Nephron progenitor cell (in vitro differentiated cells): ENCODE results near the gene SERPINE1.
"Not testable (repeated sequence)": the region's sequence is repeated elsewhere in the genome, so short reads cannot be mapped to it uniquely, and the experiment has no call there.

Source experiments
- DNase-seq: peaks from one replicate; pipeline ENCODE4 v3.0.0; 2021
- H3K27ac Mint-ChIP-seq: 2 replicates; pipeline ENCODE4 v1.8.0; 2021; ENCODE audit warnings: mild to moderate bottlenecking, moderate library complexity, mixed read lengths
- H3K27me3 Mint-ChIP-seq: 2 replicates; pipeline ENCODE4 v1.8.0; 2021; ENCODE audit warnings: mild to moderate bottlenecking, low read depth, mixed read lengths; ENCODE audit not compliant: poor library complexity
- H3K36me3 Mint-ChIP-seq: 2 replicates; pipeline ENCODE4 v1.8.0; 2021; ENCODE audit warnings: low read depth, mixed read lengths
- H3K4me1 Mint-ChIP-seq: 2 replicates; pipeline ENCODE4 v1.8.0; 2021; ENCODE audit warnings: mixed read lengths
- H3K4me3 Mint-ChIP-seq: 2 replicates; pipeline ENCODE4 v1.8.0; 2021; ENCODE audit warnings: mild to moderate bottlenecking, moderate library complexity, mixed read lengths
- H3K9me3 Mint-ChIP-seq: 2 replicates; pipeline ENCODE4 v1.8.0; 2021; ENCODE audit warnings: mild to moderate bottlenecking, moderate library complexity, mixed read lengths
- CTCF ChIP-seq: fragments of 200-600 bp; sonication (generic); IDR thresholded peaks from 2 replicates; pipeline ENCODE4 v1.5.0; 2021; ENCODE audit warnings: antibody characterized with exemption

Gene SERPINE1

GRCh38 chr7:101099969-101100781 lies 26.7 kb upstream of the SERPINE1 start:
- H3K27ac Mint-ChIP-seq, result no peak overlapping the region
- no peaks in the 10 kb centered on the region for H3K36me3 Mint-ChIP-seq
- peaks cover 27% of the 10 kb centered on the region for H3K4me1 Mint-ChIP-seq
- peak; percentile 46 for DNase-seq
- peaks cover 17% of the 10 kb centered on the region for H3K27me3 Mint-ChIP-seq
- no peak for TF ChIP-seq CTCF
- no peak overlapping the region for H3K4me3 Mint-ChIP-seq
- no peaks in the 10 kb centered on the region for H3K9me3 Mint-ChIP-seq

DNA sequence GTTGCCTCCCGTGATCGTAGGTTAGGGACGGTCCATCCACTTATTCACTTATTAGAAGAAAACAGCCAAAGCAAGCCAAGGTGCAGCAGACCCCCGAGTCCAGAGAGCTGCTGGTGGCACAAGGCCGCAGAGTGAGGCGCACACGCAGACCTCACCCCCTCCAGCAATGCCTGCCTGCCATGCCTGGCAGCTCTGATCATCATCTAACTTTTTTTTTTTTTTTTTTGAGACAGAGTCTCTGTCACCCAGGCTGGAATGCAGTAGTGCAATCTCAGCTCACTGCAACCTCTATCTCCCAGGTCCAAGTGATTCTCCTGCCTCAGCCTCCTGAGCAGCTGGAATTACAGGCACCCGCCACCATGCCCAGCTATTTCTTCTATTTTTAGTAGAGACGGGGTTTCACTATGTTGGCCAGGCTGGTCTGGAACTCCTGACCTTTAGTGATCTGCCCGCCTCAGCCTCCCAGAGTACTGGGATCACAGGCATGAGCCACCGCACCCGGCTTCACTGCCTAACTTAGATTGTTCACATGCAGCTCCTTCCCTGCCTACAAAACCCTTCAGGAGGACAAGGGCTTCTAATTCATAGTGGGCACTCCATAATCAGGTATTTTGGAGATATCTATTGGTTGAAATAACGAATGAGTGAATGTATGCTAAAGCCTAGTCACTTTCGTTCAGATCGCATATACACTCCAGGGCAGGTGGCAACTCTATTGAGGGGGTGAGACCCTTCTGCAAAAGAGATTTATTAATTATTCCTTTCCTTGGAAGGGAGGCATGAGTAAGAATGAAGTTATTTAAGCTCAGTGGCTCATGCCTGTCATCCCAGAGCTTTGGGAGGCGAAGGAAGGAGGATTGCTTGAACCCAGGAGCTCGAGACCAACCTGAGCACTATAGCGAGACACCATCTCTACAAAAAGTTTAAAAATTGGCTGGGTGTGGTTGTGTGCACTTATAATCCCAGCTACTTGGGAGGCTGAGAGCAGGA lies 25.8 kb upstream of the SERPINE1 start:
- Mint-ChIP-seq H3K4me1 (peaks cover 27% of the 10 kb centered on the region), H3K27ac (no peak overlapping the region), H3K36me3 (no peaks in the 10 kb centered on the region), H3K9me3 (no peaks in the 10 kb centered on the region), H3K4me3 (no peak overlapping the region), H3K27me3 (peaks cover 17% of the 10 kb centered on the region)
- no peak for TF ChIP-seq CTCF
- DNase-seq, result no peak

- peaks cover 27% of the 10 kb centered on the region for H3K4me1 Mint-ChIP-seq
- no peak for DNase-seq
- H3K36me3 Mint-ChIP-seq, result no peaks in the 10 kb centered on the region
- H3K4me3 Mint-ChIP-seq, result no peak overlapping the region
- H3K9me3 Mint-ChIP-seq, result no peaks in the 10 kb centered on the region
- no peak for TF ChIP-seq CTCF
- H3K27ac Mint-ChIP-seq, result no peak overlapping the region
- H3K27me3 Mint-ChIP-seq, result peaks cover 17% of the 10 kb centered on the region
Observed at GRCh38 chr7:101102026-101102425, 24.9 kb upstream of the SERPINE1 start.

DNA sequence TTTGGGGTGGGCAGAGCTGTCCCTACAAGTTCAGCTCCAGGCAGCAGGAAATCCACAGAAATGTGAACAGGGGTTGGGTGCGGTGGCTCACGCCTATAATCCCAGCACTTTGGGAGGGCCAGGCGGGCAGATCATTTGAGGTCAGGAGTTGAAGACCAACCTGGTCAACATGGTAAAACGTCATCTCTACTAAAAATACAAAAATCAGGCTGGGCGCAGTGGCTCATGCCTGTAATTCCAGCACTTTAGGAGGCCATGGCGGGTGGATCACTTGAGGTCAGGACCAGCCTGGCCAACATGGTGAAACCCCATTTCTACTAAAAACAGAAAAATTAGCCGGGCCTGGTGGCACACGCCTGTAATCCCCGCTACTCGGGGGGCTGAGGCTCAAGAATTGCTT lies 23.2 kb upstream of the SERPINE1 start:
- not testable (repeated sequence) for H3K9me3 Mint-ChIP-seq, DNase-seq, H3K4me3 Mint-ChIP-seq, H3K36me3 Mint-ChIP-seq, H3K27ac Mint-ChIP-seq
- Mint-ChIP-seq H3K27me3 (peaks cover 17% of the 10 kb centered on the region), H3K4me1 (peaks cover 36% of the 10 kb centered on the region)

DNA sequence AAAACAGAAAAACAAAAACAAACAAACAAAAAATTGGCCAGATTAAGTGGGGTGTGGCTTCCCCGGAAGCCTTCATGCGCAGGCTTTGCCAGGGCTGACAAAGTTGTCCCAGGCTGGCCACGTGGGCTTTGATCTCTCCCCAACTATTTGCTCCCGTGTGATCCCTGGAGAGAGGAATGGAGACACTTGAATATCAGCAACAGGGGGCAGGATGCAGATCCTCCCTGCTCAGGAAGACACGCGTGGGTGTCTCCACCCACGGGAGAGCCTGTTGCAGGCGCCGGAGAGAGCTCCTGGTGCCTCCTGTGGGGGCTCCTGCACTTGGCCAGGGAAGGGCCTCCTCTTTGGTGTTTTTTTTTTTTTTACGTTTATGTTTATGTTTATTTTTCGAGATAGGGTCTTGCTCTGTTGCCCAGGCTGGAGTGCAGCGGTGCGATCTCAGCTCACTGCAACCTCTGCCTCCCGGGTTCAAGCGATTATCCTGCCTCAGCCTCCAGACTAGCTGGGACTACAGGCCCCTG lies 22.7 kb upstream of the SERPINE1 start:
- Mint-ChIP-seq H3K27me3 (peaks cover 17% of the 10 kb centered on the region), H3K9me3 (no peaks in the 10 kb centered on the region), H3K27ac (no peak overlapping the region), H3K4me1 (peaks cover 37% of the 10 kb centered on the region), H3K4me3 (no peak overlapping the region), H3K36me3 (no peaks in the 10 kb centered on the region)
- no peak for DNase-seq
- TF ChIP-seq CTCF, result no peak

- TF ChIP-seq CTCF, result no peak
- no peaks in the 10 kb centered on the region for H3K36me3 Mint-ChIP-seq
- no peak overlapping the region for H3K4me3 Mint-ChIP-seq
- peaks cover 15% of the 10 kb centered on the region for H3K27me3 Mint-ChIP-seq
- no peak for DNase-seq
- H3K4me1 Mint-ChIP-seq, result peaks cover 37% of the 10 kb centered on the region
- H3K9me3 Mint-ChIP-seq, result no peaks in the 10 kb centered on the region
- H3K27ac Mint-ChIP-seq, result no peak overlapping the region
Observed at GRCh38 chr7:101104799-101105198, 22.1 kb upstream of the SERPINE1 start.

DNA sequence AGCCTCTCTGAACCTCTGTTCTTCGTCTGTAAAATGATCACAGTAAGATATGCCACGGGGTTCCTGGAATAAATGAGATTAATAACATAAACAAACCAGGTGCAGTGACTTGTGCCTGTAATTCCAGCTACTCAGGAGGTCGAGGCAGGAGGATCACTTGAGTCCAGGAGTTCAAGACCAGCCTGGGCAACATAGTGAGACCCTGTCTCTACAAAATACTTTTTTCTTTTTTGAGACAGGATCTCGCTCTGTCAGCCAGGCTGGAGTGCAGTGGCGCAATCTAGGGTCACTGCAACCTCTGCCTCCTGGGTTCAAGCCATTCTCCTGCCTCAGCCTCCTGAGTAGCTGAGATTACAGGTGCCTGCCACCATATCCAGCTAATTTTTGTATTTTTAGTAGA lies 21.7 kb upstream of the SERPINE1 start:
- peaks cover 33% of the 10 kb centered on the region for H3K4me1 Mint-ChIP-seq
- H3K36me3 Mint-ChIP-seq, H3K27ac Mint-ChIP-seq, H3K9me3 Mint-ChIP-seq, DNase-seq, H3K4me3 Mint-ChIP-seq: not testable (repeated sequence)
- peaks cover 10% of the 10 kb centered on the region for H3K27me3 Mint-ChIP-seq
